GM19351 (cell line): ENCODE measurements around the gene GSS.
"Not testable (repeated sequence)": the region's sequence is repeated elsewhere in the genome, so short reads cannot be mapped to it uniquely, and the experiment has no call there.

ENCODE experiments used
- ATAC-seq: cut with Tn5 transposase; IDR thresholded peaks from one replicate; pipeline ENCODE4 v1.9.1; 2021; ENCODE audit warnings: mild to moderate bottlenecking, moderate library complexity; ENCODE audit not compliant: unreplicated experiment

GSS gene

GRCh38 chr20:34915749-34916455 is 39.7 kb downstream of the GSS start:
- ATAC-seq, result no peak

DNA sequence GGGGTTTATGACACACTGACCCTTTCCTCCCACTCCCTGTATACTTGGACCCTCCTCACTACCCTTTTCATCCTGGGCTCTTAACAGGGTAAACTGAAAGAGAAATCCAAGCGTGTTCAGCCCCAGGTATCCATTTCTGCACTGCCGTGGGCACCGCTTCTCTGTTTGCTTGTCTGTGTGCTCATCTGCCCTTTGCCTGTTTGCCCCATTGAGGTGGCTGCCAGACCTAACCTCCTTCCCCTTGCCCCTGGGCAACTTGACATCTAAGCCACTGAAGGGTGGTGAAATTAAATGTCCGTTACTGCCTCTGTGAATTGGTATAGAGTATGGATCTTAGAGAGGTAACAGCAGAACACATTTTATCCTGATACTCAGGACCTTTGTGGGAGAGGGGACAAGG is 40.5 kb downstream of the GSS start:
- ATAC-seq, result no peak

DNA sequence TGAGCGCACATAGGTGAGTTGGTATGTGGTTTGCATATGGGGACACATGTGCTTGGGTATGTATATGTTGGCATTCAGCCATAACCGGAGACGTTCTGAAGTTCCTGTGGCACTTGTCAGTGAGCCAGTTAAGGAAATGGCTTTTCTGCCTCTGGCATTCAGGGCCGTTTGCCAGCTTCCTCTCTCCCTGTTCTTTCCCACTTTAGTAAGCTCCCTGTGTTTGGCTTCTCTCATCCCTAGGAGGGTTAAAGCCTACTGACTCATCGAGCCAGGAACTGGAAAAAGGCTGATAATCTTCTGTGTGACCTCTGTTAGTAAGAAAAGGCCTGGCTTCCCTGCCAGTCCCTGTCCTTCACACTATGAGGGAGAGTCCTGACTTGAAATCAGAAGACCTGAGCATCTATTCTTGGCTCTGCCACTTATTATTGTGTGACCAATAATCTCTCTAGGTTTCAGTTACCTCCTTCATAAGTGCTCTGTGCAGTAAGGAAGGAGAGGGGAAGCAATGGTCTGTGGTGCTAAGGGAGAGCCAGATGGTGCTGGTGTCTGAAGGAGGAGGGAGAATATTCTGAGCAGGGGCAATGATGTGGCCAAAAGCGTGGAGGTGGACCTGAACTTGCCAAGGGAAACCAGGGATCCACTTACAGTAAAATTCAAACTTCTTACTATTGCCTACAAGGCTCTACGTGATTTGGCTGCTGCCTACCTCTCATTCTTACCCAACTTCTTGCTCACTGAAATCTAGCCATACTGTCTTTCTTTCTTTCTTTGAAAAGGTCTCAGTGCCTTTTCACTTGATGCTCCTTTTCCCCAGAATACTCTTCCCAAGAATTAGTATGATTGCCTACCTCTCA is 47.8 kb downstream of the GSS start:
- no peak for ATAC-seq

GRCh38 chr20:34904202-34904621 is 51.4 kb downstream of the GSS start:
- ATAC-seq, result no peak

- not testable (repeated sequence) for ATAC-seq
These were observed 56.9 kb downstream of the GSS start for GRCh38 chr20:34898731-34899130.

DNA sequence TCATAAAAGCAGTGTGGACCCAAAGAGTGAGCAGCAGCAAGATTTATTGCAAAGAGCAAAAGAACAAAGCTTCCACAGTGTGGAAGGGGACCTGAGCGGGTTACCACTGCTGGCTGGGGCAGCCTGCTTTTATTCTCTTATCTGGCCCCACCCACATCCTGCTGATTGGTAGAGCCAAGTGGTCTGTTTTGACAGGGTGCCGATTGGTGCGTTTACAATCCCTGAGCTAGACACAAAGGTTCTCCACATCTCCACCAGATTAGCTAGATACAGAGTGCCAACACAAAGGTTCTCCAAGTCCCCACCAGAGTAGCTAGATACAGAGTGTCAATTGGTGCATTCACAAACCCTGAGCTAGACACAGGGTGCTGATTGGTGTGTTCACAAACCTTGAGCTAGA is 57.5 kb downstream of the GSS start:
- not testable (repeated sequence) for ATAC-seq

- no peak for ATAC-seq
These were observed 59.5 kb downstream of the GSS start for GRCh38 chr20:34896086-34896621.

- ATAC-seq, result no peak
These were observed 60.1 kb downstream of the GSS start for GRCh38 chr20:34895465-34895864.

DNA sequence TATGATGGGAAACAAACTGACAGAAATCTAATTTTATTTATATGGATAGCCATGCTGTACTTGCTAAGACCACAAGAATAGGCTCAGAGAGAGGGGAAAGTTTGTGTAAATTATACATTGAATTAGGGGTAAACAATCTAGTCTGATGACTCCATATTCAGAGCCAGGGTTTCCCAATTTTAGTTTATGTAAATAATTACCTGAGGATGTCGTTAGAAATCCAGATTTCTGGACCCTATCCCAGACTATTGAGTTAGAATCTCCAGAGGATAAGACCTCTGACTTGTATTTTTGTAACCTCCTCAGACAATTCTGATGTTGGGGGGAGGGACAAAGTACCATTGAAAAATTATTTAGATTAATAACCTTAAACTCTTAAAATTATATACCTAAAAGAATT is 60.9 kb downstream of the GSS start:
- no peak for ATAC-seq

DNA sequence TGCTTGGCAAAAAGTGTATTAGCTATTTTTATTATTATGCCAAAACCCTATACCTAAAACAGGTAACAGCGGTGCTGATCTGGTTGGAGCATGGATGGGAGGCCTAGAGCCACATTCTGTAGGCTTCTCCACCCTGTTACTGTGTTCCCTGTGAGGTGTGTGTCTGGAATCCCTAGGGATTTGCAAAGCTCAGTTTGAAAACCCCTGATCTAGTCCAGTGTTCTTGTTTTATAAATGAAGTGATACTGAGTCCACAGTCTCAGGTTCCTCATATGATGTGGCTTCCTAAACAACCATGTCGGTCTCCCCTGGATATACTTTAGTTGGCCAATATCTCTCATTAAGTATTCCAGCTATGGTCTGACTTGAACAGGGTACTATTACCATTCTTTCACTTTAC is 62.9 kb downstream of the GSS start:
- ATAC-seq, result no peak

GRCh38 chr20:34891166-34892062 is 64.2 kb downstream of the GSS start:
- ATAC-seq, result no peak

GRCh38 chr20:34888468-34888867 is 67.1 kb downstream of the GSS start:
- ATAC-seq, result no peak

- ATAC-seq, result no peak
These were observed 68.6 kb downstream of the GSS start for GRCh38 chr20:34887023-34887422.

- no peak for ATAC-seq
These were observed 69.5 kb downstream of the GSS start for GRCh38 chr20:34886122-34886521.

DNA sequence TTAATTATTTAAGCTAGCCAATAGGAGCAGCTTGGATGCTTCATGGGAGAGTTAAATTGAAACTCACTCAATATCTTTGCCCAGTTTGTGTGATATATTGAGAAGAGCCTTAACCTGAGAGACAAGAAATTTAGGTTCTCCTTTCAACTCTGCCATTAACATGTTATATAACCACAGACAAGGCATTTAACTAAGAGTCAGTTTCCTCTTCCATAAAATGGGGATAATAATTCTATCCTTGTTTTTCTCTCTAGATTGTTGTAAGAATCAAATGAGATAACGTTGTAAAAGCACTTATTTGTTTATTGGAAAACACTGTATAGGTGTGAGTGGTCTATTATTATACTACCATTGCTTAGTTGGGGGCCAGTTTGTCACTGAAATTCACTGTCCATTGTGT is 71.3 kb downstream of the GSS start:
- no peak for ATAC-seq

GRCh38 chr20:34883809-34884208 is 71.8 kb downstream of the GSS start:
- ATAC-seq, result no peak

DNA sequence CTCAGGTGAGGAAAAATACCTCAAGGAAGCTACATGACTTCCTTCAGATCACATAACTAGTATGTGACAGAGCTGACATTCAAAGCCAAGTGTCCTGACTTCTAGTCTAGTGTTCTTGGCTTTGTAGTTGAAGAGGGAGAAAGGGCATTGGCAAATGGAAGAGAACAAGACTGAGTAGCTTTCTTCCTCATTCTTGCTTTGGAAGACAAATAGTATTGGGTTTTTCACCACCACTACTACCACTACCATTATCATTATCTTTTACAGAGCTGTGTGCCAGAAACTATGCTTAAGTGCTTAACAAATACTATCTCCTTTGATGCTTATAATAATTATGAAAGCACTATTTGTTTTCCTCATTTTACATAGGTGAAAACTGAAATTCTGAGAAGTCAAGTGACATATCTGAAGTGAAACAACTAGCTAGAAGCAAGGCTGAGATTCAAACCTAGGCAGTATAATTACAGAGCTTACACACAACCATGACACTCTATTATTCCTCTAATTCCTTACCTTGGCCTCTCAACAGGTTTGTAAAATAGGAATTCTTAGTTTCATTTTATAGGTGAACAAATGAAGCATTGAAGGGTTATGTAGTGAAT is 72.4 kb downstream of the GSS start:
- ATAC-seq, result no peak

GRCh38 chr20:34881689-34882088 is 73.9 kb downstream of the GSS start:
- ATAC-seq, result no peak

DNA sequence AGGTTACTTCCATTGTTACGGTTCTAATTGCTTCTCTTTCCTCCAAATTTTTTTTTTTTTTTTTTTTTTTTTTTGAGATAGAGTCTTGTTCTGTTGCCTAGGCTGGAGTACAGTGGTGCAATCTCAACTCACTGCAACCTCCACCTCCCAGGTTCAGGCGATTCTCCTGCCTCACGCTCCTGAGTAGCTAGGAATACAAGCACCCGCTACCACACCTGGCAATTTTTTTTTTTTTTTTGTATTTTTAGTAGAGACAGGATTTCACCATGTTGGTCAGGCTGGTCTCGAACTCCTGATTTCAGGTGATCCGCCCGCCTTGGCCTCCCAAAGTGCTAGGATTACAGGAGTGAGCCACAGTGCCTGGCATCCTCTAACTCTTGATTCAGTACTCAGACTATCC is 74.6 kb downstream of the GSS start:
- not testable (repeated sequence) for ATAC-seq

DNA sequence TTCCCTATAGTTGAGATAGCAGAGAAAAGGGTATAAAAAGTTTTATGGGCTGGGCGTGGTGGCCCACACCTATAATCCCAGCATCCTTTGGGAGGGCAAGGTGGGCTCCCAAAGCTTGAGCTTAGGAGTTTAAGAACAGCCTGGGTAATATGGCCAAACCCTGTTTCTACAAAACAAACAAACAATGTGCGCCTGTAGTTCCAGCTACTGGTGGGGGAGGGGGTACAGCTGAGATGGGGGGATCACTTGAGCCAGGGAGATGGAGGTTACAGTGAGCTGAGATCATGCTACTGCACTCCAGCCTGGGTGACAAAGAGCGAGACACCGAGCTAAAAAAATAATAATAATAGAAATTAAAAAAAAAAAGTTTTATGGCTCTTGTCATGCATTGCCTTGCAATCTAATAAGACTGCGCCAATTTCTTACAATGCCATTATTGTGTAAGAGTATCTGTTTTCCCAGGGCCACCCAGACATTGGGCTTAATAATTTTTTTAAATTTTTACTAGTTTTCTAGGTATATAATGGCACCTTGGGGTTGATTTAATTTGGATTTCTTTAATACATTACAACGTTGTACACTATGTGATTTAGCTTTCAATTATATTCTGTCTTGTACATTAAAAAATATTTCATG is 75.3 kb downstream of the GSS start:
- no peak for ATAC-seq
